ENCODE results near the gene VPS37D. TPM values are rescaled to one million over a fixed set of nuclear protein-coding genes. Genes with fewer than 3 reads are reported as not detected.
"Not testable (repeated sequence)": the region's sequence is repeated elsewhere in the genome, so short reads cannot be mapped to it uniquely, and the experiment has no call there.

The VPS37D gene
- total RNA-seq, 1 experiment from 2014 or later: 0.85 TPM

- not testable (repeated sequence) for H3K4me3 Mint-ChIP-seq; H3T11ph ChIP-seq (ENCODE audit: low read length); H3K9me3 Mint-ChIP-seq; H2AK5ac ChIP-seq (ENCODE audit: insufficient read length, low read length); H3K27me3 ChIP-seq (ENCODE audit: insufficient read depth, low read length); H2BK5ac ChIP-seq (ENCODE audit: insufficient read length, low read length); H3K4me1 ChIP-seq (ENCODE audit: insufficient read depth, low read length); H2AFZ ChIP-seq (ENCODE audit: low read length); H3K79me1 ChIP-seq (ENCODE audit: insufficient read depth, low read depth, low read length, poor library complexity, severe bottlenecking); H3K18ac ChIP-seq (ENCODE audit: insufficient read length, low read depth, low read length); H2BK15ac ChIP-seq (ENCODE audit: low read depth, low read length); H3K23ac ChIP-seq (ENCODE audit: insufficient read length, low read depth, low read length); H3K4ac ChIP-seq (ENCODE audit: low read depth, low read length); H3K27ac ChIP-seq (ENCODE audit: insufficient read length, low read depth, low read length); H3K56ac ChIP-seq (ENCODE audit: insufficient read length, low read depth, low read length); H3K9ac ChIP-seq (ENCODE audit: extremely low read depth, insufficient read length, low read length); H2BK12ac ChIP-seq (ENCODE audit: insufficient read length, low read depth, low read length); H4K5ac ChIP-seq (ENCODE audit: insufficient read length, low read depth, low read length); H4K20me1 ChIP-seq (ENCODE audit: control insufficient read depth, insufficient read depth, insufficient read length); H4K8ac ChIP-seq (replicated peaks; ENCODE audit: insufficient read length, low read depth, low read length); H3K4me2 ChIP-seq (ENCODE audit: insufficient read depth, insufficient read length, low read length); H2BK20ac ChIP-seq (ENCODE audit: low read depth, low read length, poor library complexity, severe bottlenecking); H3K23me2 ChIP-seq (ENCODE audit: insufficient read length, low read depth, low read length, poor library complexity, severe bottlenecking); H4K91ac ChIP-seq (ENCODE audit: insufficient read length, low read depth, low read length); H3K79me2 ChIP-seq (ENCODE audit: insufficient read depth, low read length); H2BK120ac ChIP-seq (ENCODE audit: low read depth, low read length, poor library complexity, severe bottlenecking); H3K14ac ChIP-seq (ENCODE audit: insufficient read depth, low read length); H3K9me3 ChIP-seq (ENCODE audit: control insufficient read depth, low read depth, low read length); H3K27me3 Mint-ChIP-seq (ENCODE audit: low read depth)
- TF ChIP-seq, protein P1, sequence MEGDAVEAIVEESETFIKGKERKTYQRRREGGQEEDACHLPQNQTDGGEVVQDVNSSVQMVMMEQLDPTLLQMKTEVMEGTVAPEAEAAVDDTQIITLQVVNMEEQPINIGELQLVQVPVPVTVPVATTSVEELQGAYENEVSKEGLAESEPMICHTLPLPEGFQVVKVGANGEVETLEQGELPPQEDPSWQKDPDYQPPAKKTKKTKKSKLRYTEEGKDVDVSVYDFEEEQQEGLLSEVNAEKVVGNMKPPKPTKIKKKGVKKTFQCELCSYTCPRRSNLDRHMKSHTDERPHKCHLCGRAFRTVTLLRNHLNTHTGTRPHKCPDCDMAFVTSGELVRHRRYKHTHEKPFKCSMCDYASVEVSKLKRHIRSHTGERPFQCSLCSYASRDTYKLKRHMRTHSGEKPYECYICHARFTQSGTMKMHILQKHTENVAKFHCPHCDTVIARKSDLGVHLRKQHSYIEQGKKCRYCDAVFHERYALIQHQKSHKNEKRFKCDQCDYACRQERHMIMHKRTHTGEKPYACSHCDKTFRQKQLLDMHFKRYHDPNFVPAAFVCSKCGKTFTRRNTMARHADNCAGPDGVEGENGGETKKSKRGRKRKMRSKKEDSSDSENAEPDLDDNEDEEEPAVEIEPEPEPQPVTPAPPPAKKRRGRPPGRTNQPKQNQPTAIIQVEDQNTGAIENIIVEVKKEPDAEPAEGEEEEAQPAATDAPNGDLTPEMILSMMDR (conservative IDR thresholded peaks at IDR 0.05): peak; percentile 47; the same call in 2 of the 3 replicates
- no CpG with 5 or more reads among the region's 9 CpGs for WGBS (ENCODE audit: extremely low coverage, insufficient read length, low lambda C conversion rate)
- DNase-seq: peak; percentile 60
- Mint-ChIP-seq H3K36me3 (ENCODE audit: insufficient read depth in 1 of 3, low read depth in 3 of 3) (peaks cover 13 to 30% (median 17%) of the 10 kb centered on the region in 3 experiments), H3K27ac (peak overlapping the region in 1 of 3 experiments; percentile 40; a peak in 1 of 7 replicates), H3K4me1 (peaks cover 2 to 13% of the 10 kb centered on the region in 2 experiments)
These were observed 8.4 kb downstream of the VPS37D start for GRCh38 chr7:73676062-73676461.

Data from H9 (cell line).